Urothelium cell line (cell line): Measurements from ENCODE around the gene MT1A.
"Not testable (repeated sequence)": the region's sequence is repeated elsewhere in the genome, so short reads cannot be mapped to it uniquely, and the experiment has no call there.

Experiments
- DNase-seq: peaks from one replicate; pipeline ENCODE4 v3.0.0; 2011; ENCODE audit warnings: low spot score, mixed read lengths
- FAIRE-seq: peaks from 2 replicates; lab custom pipeline; 2011; peaks lifted over from hg19 to GRCh38; lab: Jason Lieb, UNC

The MT1A gene

DNA sequence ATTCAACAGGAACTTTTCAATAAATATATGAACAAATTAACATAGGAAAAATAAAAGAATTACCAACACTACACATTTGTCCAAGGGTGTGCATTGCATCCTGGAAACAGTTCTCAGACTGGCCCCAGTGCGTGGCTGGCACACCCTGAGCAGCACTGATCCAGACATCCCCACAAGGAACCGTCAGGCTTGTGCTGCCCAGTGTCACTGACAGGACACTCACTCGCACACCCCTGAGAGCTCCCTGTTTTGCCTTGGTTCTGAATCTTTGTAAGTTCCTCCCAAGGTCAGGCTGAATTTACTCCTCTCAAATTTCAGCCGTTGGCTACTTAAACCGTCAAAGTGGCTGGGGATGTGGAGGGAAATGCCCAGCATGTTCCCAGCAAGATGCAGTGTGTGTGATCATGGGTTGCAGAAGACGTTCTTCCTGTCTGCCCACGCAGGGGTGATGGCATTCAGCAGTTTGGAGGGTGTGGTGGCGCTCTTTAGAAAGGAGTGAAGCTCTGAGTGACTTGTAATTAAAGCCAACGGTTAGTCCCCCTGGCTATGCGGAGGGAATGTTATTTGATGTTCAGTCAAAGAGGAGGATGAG, 28.4 kb upstream of the MT1A start:
- DNase-seq (peak; percentile 40), FAIRE-seq (no peak)

- DNase-seq (no peak), FAIRE-seq (no peak)
These were observed 27.8 kb upstream of the MT1A start for GRCh38 chr16:56610609-56611111.

DNA sequence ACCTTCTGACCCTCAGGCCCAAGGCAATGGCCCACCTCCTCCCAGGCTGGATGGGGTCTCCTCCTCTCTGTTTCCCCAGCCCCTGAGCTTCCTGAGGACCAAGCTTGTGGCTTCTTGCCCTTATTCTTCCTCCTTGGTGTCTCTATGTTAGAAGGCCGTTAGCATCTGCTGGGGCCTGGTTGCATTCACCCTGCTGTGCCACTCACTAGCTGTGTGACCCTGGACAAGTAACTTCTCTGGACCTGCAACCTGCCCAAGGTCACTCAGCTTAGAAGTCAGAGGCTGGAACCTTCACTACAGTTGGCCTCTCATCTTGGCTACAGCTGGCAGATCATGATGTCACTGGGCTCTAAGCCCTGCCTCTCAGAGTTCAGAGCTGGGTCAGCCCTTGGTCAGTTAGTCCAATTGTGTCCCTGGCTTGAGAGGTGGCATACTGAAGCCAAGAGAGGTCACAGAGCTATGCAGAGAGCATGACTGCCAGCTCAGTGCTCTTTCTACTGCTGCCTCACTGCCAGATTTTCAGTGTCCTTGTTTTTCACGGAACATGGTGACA, 27.1 kb upstream of the MT1A start:
- FAIRE-seq, result no peak
- DNase-seq, result no peak

- DNase-seq, result no peak
- FAIRE-seq, result no peak
These were observed 24.8 kb upstream of the MT1A start for GRCh38 chr16:56613706-56614105.

DNA sequence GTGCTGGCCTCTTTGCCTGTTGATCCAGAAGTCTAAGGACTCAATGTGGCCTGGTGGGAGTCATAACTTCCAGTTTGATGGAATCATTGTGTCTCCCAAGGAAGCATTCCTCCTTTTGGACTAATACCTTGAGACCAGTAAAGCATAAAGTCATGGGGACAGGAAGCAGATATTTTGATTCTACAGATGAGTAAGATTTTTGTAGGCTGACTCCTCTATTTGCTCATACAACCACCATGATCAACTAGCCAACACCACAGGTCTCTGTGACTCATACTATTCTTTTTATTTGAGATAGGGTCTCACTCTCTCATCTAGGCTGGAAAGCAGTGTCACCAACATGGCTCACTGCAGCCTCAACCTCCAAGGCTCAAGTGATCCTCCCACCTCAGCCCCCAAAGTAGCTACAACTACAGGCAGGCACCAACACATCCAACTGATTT, 23.9 kb upstream of the MT1A start:
- DNase-seq (peak; percentile 46), FAIRE-seq (no peak)

GRCh38 chr16:56615353-56615752, 23.1 kb upstream of the MT1A start:
- no peak for DNase-seq

GRCh38 chr16:56616608-56617211, 21.8 kb upstream of the MT1A start:
- DNase-seq (no peak), FAIRE-seq (no peak)

More at GRCh38 chr16:56615353-56615752, 23.1 kb upstream of the MT1A start:
- FAIRE-seq, result no peak

DNA sequence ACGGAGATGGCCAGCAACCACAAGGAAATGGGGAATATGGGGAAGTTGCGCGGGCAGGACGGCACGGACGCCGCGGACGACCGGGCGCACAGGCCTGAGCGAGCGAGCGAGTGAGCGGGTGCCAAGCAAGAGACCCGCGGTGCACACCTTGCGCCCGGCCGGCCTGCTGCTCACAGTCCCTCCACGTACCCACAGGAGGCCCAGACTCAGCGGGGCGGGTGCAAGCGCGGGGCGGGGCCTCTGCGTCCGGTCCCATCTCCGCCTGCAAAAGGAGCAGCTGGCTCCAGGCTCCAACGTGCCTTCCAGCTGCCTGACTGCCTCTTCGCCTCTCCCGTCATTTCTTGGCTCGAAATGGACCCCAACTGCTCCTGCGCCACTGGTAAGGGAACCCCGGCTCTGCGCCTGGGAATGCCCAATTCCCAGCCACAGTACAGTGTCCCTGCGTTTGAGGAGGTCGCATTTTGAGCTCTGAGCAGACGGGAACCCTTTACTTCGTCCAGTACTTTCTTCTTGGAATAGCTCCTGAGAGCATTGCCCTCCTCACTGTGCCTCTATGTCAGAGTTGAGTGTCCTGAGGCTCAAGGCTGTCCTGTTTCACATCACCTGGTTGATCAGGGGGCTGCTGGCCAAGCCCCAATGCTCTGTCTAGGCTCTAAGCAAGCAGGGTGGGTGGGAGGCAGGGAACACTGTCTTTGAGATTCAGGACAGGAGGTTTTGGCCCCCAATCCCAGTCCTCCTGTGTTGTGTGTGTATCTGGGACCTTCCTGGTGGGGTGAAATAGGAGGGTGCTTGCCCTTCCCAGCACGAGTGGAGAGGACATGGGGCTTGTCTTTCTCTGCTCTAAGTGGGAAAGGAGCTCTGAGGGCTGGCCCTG, 21.0 kb upstream of the MT1A start:
- no peak for DNase-seq
- no peak for FAIRE-seq

DNA sequence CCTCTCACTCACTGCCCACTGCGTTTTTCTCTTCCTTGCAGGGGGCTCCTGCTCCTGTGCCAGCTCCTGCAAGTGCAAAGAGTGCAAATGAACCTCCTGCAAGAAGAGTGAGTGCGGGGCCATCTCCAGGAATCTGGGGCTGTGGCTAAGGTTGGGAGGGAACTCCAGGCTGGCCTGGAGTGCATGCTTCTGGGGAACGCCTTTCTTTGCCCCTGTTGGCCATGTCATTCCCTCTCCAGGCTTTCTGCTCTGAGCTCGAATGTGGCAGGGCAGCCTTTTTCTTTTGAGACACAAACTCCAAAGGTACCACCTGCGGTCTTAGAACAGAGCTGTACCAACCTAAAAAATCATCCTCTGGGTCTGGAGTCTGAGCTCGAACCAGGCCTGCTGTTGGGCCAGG, 20.3 kb upstream of the MT1A start:
- FAIRE-seq (no peak), DNase-seq (no peak)

GRCh38 chr16:56620339-56620897, 18.0 kb upstream of the MT1A start:
- DNase-seq (no peak), FAIRE-seq (no peak)

GRCh38 chr16:56621665-56622445, 16.6 kb upstream of the MT1A start:
- DNase-seq, FAIRE-seq: not testable (repeated sequence)

DNA sequence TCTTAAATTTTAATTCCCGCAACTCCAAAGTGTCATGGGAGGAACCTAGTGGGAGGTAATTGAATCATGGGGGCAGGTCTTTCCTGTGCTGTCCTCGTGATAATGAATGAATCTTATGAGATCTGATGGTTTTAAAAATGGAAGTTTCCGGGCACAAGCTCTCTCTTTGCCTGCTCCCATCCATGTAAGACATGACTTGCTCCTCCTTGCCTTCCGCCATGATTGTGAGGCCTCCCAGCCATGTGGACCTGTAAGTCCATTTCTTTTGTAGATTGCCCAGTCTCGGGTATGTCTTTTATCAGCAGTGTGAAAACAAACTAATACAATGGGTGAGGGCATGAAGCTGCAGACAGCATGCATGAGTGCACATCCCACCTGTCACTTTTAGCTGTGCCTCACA, 15.3 kb upstream of the MT1A start:
- DNase-seq, FAIRE-seq: not testable (repeated sequence)

GRCh38 chr16:56623637-56624036, 14.8 kb upstream of the MT1A start:
- DNase-seq (no peak), FAIRE-seq (no peak)

DNA sequence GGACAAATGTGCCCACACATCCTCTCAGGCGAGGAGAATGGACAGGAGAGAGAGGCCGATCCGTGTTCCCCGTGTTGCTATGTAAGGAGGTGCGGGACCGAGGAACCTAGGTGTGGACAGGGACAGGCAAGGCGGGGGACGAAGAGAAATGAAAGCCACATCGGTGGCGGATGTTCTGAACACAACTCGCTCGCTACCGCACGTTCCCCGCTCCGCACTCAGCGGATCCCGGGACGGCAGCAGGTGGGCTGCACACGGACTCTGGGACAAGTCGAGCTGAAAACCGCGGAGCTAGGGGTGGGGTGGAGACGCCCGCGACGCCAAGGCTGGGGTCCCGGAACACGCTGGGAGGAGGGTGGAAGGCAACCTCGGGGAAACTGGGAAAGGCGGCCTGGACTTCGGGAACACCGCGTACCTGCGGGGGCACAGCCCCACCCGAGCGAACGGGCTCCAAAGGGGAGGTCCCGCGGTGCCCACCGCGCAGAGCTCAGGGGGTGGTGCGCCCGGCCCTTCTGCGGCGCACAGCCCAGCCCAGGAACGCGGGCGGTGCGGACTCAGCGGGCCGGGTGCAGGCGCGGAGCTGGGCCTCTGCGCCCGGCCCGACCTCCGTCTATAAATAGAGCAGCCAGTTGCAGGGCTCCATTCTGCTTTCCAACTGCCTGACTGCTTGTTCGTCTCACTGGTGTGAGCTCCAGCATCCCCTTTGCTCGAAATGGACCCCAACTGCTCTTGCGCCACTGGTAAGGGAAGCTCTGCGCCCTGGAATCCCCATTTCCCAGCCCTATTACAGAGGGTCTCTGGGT, 13.1 kb upstream of the MT1A start, which contains the start of gene MT1E:
Gene MT1E (plus strand): TSS at position 642 of the 803 bp plus-strand sequence. CDS start 71 bp downstream, at position 713.
- DNase-seq (peak; percentile 91), FAIRE-seq (peak; percentile 5)

DNA sequence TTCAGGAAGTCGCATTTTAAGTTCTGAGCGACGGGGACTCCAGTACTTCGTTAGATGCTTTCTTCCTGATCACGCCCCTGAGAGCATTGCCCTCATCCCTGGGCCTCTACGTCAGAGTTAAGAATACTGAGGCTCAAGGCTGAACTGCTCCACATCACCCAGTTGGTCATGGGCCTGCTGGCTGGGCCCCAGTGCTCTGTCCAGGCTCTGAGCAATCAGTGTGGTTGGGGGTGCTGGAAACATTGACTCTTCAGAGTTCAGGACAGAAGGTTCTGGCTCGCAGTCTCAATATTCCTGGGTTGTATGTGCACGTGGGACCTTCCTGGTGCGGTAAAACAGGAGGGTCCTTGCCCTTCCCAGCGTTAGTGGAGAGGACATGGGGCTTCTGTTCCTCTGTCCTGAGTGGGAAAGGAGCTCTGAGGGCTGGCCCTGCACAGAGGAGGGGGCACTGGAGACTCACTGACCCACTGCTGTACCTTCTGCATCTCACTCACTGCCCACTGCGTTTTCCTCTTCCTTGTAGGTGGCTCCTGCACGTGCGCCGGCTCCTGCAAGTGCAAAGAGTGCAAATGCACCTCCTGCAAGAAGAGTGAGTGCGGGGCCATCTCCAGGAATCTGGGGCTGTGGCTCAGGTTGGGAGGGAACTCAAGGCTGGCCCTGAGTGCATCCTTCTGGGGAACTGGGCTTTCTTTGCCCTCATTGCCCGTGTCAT, 12.4 kb upstream of the MT1A start:
- FAIRE-seq, result no peak
- no peak for DNase-seq

GRCh38 chr16:56626685-56627084, 11.8 kb upstream of the MT1A start:
- DNase-seq (no peak), FAIRE-seq (no peak)

- DNase-seq, result no peak
- no peak for FAIRE-seq
These were observed 9.7 kb upstream of the MT1A start for GRCh38 chr16:56628486-56629350.

- FAIRE-seq (no peak), DNase-seq (no peak)
These were observed 8.9 kb upstream of the MT1A start for GRCh38 chr16:56629531-56629930.
